ENCODE results near the gene INS. TPM values are rescaled to one million over a fixed set of nuclear protein-coding genes. Genes with fewer than 3 reads are reported as not detected.

INS gene
- total and polyA plus RNA-seq, 2 of the 13 experiments (the other 11 are each of a cell fraction or from before 2014, with no cell fraction given) = not detected

DNA sequence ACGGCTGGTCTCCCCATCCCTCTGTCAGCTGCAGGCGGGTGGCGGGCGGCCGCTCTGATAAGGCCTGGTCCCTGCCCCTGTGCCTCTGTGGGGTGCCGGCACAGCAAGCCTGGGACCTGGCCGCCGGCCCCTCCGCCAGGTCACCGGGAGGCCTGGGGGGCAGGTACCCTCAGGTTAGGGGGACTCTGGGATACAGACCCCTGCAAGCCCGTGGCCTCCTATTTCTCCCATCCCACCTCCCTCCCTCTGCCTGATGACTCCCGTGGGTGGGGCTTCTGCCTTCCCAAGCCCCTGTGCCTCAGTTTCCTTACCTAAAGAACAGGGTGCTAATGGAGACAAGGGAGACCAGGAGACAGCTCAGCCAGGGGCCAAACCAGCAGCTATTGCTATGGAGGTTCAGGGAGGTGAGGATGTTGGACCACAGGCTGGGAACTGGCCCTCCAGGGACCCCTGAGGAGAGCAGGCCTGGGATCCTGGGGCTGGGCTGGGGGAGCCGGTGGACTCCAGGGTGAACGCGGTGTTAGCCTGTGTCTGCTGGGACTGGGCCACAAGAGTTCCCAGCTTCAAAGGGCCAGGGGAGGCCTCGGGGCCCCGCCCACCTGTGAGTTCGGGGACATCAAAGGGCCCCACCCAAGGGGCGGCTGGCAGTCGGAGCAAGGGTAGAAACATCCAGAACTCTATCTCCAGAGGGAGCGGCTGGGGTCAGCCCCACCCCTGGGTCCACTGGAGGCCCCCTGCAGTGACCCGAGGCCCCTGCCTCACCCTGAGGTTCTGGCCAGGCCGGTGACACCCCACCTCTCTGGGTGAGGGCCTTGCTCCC lies 42.6 kb upstream of the INS start (continued):
- TF ChIP-seq ZNF512B (CRISPR knock-in tag; IDR thresholded peaks at IDR 0.05; ENCODE audit: borderline replicate concordance) = no peak
- peak; percentile 51; the same call in 1 of the 2 replicates for TF ChIP-seq ZSCAN31 (CRISPR knock-in tag; IDR thresholded peaks at IDR 0.05; ENCODE audit: low read depth)
- TF ChIP-seq TBX3 (IDR thresholded peaks at IDR 0.05; ENCODE audit: borderline replicate concordance) = no peak
- TF ChIP-seq SRF (IDR thresholded peaks at IDR 0.05; ENCODE audit: low read depth, low read length) = no peak
- TF ChIP-seq ZNF749 (CRISPR knock-in tag; IDR thresholded peaks at IDR 0.05; ENCODE audit: borderline replicate concordance) = no peak
- no peak for TF ChIP-seq SIX1 (CRISPR knock-in tag; IDR thresholded peaks at IDR 0.05; ENCODE audit: borderline replicate concordance)
- no peak for TF ChIP-seq ZC3H4 (CRISPR knock-in tag; IDR thresholded peaks at IDR 0.05; ENCODE audit: borderline replicate concordance)
- no peak for TF ChIP-seq ATAD3A (CRISPR knock-in tag; IDR thresholded peaks at IDR 0.05)
- no peak for TF ChIP-seq AHR (CRISPR knock-in tag; IDR thresholded peaks at IDR 0.05)
- no peak for TF ChIP-seq ZNF556 (CRISPR knock-in tag; IDR thresholded peaks at IDR 0.05; ENCODE audit: borderline replicate concordance)
- TF ChIP-seq CBX2 (IDR thresholded peaks at IDR 0.05; ENCODE audit: low read depth, low read length) = no peak
- no peak for TF ChIP-seq CBX2 (CRISPR knock-in tag; IDR thresholded peaks at IDR 0.05; ENCODE audit: low read depth)
- 0 out of 2 replicates have a peak, but pooled peaks have one; percentile 10 for TF ChIP-seq FOSL1 (CRISPR knock-in tag; IDR thresholded peaks at IDR 0.05; ENCODE audit: borderline replicate concordance)
- TF ChIP-seq, protein P1, sequence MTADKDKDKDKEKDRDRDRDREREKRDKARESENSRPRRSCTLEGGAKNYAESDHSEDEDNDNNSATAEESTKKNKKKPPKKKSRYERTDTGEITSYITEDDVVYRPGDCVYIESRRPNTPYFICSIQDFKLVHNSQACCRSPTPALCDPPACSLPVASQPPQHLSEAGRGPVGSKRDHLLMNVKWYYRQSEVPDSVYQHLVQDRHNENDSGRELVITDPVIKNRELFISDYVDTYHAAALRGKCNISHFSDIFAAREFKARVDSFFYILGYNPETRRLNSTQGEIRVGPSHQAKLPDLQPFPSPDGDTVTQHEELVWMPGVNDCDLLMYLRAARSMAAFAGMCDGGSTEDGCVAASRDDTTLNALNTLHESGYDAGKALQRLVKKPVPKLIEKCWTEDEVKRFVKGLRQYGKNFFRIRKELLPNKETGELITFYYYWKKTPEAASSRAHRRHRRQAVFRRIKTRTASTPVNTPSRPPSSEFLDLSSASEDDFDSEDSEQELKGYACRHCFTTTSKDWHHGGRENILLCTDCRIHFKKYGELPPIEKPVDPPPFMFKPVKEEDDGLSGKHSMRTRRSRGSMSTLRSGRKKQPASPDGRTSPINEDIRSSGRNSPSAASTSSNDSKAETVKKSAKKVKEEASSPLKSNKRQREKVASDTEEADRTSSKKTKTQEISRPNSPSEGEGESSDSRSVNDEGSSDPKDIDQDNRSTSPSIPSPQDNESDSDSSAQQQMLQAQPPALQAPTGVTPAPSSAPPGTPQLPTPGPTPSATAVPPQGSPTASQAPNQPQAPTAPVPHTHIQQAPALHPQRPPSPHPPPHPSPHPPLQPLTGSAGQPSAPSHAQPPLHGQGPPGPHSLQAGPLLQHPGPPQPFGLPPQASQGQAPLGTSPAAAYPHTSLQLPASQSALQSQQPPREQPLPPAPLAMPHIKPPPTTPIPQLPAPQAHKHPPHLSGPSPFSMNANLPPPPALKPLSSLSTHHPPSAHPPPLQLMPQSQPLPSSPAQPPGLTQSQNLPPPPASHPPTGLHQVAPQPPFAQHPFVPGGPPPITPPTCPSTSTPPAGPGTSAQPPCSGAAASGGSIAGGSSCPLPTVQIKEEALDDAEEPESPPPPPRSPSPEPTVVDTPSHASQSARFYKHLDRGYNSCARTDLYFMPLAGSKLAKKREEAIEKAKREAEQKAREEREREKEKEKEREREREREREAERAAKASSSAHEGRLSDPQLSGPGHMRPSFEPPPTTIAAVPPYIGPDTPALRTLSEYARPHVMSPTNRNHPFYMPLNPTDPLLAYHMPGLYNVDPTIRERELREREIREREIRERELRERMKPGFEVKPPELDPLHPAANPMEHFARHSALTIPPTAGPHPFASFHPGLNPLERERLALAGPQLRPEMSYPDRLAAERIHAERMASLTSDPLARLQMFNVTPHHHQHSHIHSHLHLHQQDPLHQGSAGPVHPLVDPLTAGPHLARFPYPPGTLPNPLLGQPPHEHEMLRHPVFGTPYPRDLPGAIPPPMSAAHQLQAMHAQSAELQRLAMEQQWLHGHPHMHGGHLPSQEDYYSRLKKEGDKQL (CRISPR knock-in tag; IDR thresholded peaks at IDR 0.05; ENCODE audit: low read depth) = no peak
- no peak for TF ChIP-seq MNT (IDR thresholded peaks at IDR 0.05)
- TF ChIP-seq ATRX (CRISPR knock-in tag; IDR thresholded peaks at IDR 0.05; ENCODE audit: borderline replicate concordance) = no peak
- TF ChIP-seq, protein P2, sequence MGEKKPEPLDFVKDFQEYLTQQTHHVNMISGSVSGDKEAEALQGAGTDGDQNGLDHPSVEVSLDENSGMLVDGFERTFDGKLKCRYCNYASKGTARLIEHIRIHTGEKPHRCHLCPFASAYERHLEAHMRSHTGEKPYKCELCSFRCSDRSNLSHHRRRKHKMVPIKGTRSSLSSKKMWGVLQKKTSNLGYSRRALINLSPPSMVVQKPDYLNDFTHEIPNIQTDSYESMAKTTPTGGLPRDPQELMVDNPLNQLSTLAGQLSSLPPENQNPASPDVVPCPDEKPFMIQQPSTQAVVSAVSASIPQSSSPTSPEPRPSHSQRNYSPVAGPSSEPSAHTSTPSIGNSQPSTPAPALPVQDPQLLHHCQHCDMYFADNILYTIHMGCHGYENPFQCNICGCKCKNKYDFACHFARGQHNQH (CRISPR knock-in tag; IDR thresholded peaks at IDR 0.05) = no peak; the same call in 1 of the 2 replicates
- TF ChIP-seq KLF12 (CRISPR knock-in tag; IDR thresholded peaks at IDR 0.05; ENCODE audit: borderline replicate concordance) = peak; percentile 89; the same call in 1 of the 2 replicates

Measured in HepG2 (cell line).